Esophagus muscularis mucosa (tissue), 4 donors: Measurements from ENCODE around the gene ZNF319. TPM values are rescaled to one million over a fixed set of nuclear protein-coding genes. Genes with fewer than 3 reads are reported as not detected.

Experiments used
- DNase-seq: peaks from one replicate; pipeline ENCODE4 v3.0.0-alpha.2; 2017; ENCODE audit errors: extremely low spot score
- H3K27ac ChIP-seq, 4 donors: fragments of 200-600 bp; sonication (generic); replicated peaks in 1 of 4; 1 replicate in 3 of 4; 2 replicates in 1 of 4; pipeline ENCODE4 v1.5.1; 2016 to 2019; ENCODE audit warnings: mild to moderate bottlenecking in 1 of 4
- H3K27me3 ChIP-seq, 4 donors: fragments of 200-600 bp; sonication (generic); one replicate each; pipeline versions ENCODE4 v1.5.1 to v1.6.0; 2016 to 2019
- H3K36me3 ChIP-seq, 4 donors: fragments of 200-600 bp; sonication (generic); one replicate each; pipeline ENCODE4 v1.5.1; 2016 to 2019
- H3K4me1 ChIP-seq, 4 donors: fragments of 200-600 bp; sonication (generic); one replicate each; pipeline ENCODE4 v1.5.1; 2016 to 2019
- H3K4me3 ChIP-seq, 4 donors: fragments of 200-600 bp; sonication (generic); 1 replicate in 2 of 4; 2 replicates in 2 of 4; pipeline ENCODE4 v1.5.1; 2016 to 2019; ENCODE audit warnings: mild to moderate bottlenecking in 4 of 4, moderate library complexity in 1 of 4
- H3K9me3 ChIP-seq, 4 donors: fragments of 200-600 bp; sonication (generic); 1 replicate in 3 of 4; 2 replicates in 1 of 4; pipeline ENCODE4 v1.5.1; 2016 to 2019
- EP300 ChIP-seq: sonication (generic); formaldehyde crosslinking; IDR thresholded peaks from one replicate; pipeline ENCODE4 v1.6.1; 2017; ENCODE audit warnings: antibody characterized with exemption
- POLR2A ChIP-seq: fragments of 450-650 bp; IDR thresholded peaks from one replicate; pipeline ENCODE4 v1.6.1; 2017; ENCODE audit warnings: antibody characterized with exemption, moderate library complexity, mild to moderate bottlenecking, low read depth
- POLR2AphosphoS5 ChIP-seq, 2 donors: sonication (generic); formaldehyde crosslinking; IDR thresholded peaks; one replicate each; pipeline ENCODE4 v1.6.1; 2017; ENCODE audit warnings: antibody characterized with exemption in 2 of 2
- WGBS: methylation state at CpG from one replicate; pipeline ENCODE4 v1.1.5; 2018; 5-methylcytosine and 5-hydroxymethylcytosine counted together
- intact Hi-C: fragments of 100-400 bp; cut with DNase I; formaldehyde crosslinking; loops from one replicate; pipeline ENCODE4 v1.15.1; 2023
- total RNA-seq, 4 donors: library from RNA; depleted of rRNA; stranded (reverse); fragments of >200 nt; gene quantifications; one replicate each; pipeline versions ENCODE4 v1.1.0 to v1.2.1, GENCODE V29; 2016
- TF ChIP-seq, protein P1 (sequence below), 3 experiments: fragments of 200-600 bp in 2 of 3; fragments of 450-650 bp in 1 of 3; sonication (generic) in 2 of 3; IDR thresholded peaks; one replicate each; pipeline ENCODE4 v1.5.1; 2017 to 2019; ENCODE audit warnings: antibody characterized with exemption in 3 of 3, mild to moderate bottlenecking in 2 of 3, moderate library complexity in 1 of 3

Gene ZNF319
- total RNA-seq, 4 donors from 2014 or later: 7.1 to 20.9 (median 12.8) TPM

DNA sequence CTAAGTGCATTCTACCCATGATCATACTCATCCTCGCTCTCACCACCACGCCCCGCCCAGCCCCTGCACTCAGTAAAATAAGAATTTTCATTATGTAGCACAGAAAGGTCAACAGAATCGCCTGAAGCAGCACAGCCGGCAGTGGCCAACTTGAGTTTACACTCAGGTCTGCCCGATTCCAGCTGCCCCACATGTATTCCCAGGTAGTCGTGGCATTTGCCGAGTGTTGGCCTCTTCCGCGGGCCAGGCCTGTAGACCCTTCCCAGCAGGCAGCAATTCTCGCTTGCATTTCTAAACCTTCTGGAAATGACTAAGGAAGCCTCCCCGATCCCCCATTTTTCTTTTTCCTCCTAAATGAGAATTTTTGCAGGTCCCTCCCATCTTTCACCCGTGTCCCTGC is 30.2 kb downstream of the ZNF319 start:
- H3K27ac ChIP-seq: no peak overlapping the region
- no peak for TF ChIP-seq POLR2A
- no peak for TF ChIP-seq POLR2AphosphoS5 (IDR thresholded peaks at IDR 0.05)
- no peak for TF ChIP-seq EP300
- TF ChIP-seq, protein P1, sequence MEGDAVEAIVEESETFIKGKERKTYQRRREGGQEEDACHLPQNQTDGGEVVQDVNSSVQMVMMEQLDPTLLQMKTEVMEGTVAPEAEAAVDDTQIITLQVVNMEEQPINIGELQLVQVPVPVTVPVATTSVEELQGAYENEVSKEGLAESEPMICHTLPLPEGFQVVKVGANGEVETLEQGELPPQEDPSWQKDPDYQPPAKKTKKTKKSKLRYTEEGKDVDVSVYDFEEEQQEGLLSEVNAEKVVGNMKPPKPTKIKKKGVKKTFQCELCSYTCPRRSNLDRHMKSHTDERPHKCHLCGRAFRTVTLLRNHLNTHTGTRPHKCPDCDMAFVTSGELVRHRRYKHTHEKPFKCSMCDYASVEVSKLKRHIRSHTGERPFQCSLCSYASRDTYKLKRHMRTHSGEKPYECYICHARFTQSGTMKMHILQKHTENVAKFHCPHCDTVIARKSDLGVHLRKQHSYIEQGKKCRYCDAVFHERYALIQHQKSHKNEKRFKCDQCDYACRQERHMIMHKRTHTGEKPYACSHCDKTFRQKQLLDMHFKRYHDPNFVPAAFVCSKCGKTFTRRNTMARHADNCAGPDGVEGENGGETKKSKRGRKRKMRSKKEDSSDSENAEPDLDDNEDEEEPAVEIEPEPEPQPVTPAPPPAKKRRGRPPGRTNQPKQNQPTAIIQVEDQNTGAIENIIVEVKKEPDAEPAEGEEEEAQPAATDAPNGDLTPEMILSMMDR (IDR thresholded peaks at IDR 0.05): no peak
- WGBS: 76% methylated on average over 13 of the region's 13 CpGs
- no peaks in the 10 kb centered on the region for H3K4me1 ChIP-seq
- no peaks in the 10 kb centered on the region for H3K36me3 ChIP-seq
- no peak for DNase-seq
- intact Hi-C loops: no loop called here
- no peaks in the 10 kb centered on the region for H3K27me3 ChIP-seq
- no peak overlapping the region for H3K4me3 ChIP-seq
- no peaks in the 10 kb centered on the region for H3K9me3 ChIP-seq

DNA sequence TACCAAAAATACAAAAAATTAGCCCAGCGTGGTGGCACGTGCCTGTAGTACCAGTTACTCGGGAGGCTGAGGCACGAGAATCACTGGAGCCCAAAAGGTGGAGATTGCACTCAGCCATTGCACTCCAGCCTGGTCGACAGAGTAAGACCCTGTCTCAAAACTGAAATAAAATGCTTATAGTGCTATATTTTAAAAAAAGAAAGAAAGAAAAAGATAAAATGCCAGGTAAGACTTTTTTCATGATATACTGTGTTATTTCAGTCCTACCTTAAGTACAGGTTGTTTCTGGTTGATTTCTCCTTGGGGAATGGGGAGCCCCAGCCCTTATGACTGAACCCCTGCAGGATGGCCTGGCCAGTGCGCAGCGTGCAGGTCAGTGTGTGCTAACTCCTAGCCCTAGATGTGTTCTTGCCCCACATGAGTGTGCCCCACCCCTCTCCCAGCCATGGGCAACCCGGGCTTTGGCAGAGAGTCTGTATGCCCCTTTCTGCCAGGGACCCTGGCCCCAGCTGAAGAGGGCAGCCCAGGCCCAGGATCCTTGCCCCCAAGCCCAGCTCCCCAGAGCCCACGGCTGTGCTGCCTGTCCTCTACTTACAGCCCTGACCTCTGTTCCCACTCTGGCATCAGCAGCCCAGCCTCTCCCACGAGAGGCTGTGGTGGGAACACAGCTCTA is 30.9 kb downstream of the ZNF319 start:
- Histone ChIP-seq H3K27ac (no peak overlapping the region), H3K4me1 (no peaks in the 10 kb centered on the region), H3K27me3 (no peaks in the 10 kb centered on the region), H3K4me3 (no peak overlapping the region), H3K36me3 (no peaks in the 10 kb centered on the region), H3K9me3 (no peaks in the 10 kb centered on the region)
- TF ChIP-seq POLR2A: no peak
- no peak for TF ChIP-seq EP300
- TF ChIP-seq, protein P1 (IDR thresholded peaks at IDR 0.05): no peak
- TF ChIP-seq POLR2AphosphoS5 (IDR thresholded peaks at IDR 0.05): no peak
- intact Hi-C loops: no loop called here
- 85% methylated on average over 10 of the region's 10 CpGs for WGBS
- DNase-seq: no peak

DNA sequence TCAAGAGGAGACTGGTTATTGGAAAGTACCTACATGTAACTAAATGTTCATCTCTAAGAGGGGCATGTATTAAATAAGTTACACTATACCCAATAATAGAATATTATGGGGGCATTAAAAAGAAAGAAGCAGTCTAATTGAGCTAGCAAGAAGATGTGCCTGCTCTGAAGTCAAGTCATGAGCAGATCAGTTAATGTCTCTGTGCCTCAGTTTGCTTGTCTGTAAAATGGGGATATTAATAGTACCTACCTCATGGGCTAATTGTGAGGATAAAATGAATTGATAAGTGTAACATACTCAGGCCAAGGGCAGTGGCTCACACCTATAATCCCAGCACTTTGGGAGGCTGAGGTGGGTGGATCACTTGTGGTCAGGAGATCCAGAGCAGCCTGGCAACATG is 32.6 kb downstream of the ZNF319 start:
- H3K9me3 ChIP-seq: no peaks in the 10 kb centered on the region
- intact Hi-C loops: no loop called here
- no peak for TF ChIP-seq EP300
- TF ChIP-seq, protein P1 (IDR thresholded peaks at IDR 0.05): no peak
- TF ChIP-seq POLR2A: no peak

DNA sequence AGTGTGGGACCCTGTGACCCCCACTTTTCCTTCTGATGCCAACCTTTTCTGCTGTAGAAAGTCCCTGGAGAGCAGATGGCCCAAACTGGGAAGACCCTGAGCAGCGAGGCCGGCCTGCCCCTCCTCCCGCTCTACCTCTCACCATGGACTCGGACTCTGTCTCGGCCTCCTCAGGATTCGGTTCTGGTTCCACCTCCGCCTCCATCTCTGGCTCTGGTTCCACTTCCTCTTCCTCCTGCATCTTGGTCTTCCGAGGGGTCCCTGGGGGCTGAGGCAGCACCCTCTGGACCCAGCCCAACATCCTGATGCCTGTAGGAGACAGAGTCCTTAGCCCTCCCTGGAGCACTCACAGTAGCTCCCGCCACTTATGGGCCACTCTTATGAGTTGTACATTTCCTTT is 33.5 kb downstream of the ZNF319 start:
- no peaks in the 10 kb centered on the region for H3K27me3 ChIP-seq
- intact Hi-C loops: no loop called here
- no peak overlapping the region for H3K4me3 ChIP-seq
- WGBS: 86% methylated on average over 9 of the region's 9 CpGs
- no peak for DNase-seq
- no peaks in the 10 kb centered on the region for H3K36me3 ChIP-seq
- H3K27ac ChIP-seq: no peak overlapping the region
- TF ChIP-seq EP300 (no peak), POLR2AphosphoS5 (IDR thresholded peaks at IDR 0.05) (no peak)
- TF ChIP-seq, protein P1 (IDR thresholded peaks at IDR 0.05): no peak
- H3K9me3 ChIP-seq: no peaks in the 10 kb centered on the region
- no peaks in the 10 kb centered on the region for H3K4me1 ChIP-seq

More for the DNA sequence above, 32.6 kb downstream of the ZNF319 start:
- H3K4me1 ChIP-seq: no peaks in the 10 kb centered on the region
- no peak for DNase-seq
- no peaks in the 10 kb centered on the region for H3K27me3 ChIP-seq
- no peak overlapping the region for H3K27ac ChIP-seq
- H3K4me3 ChIP-seq: no peak overlapping the region
- no peaks in the 10 kb centered on the region for H3K36me3 ChIP-seq

DNA sequence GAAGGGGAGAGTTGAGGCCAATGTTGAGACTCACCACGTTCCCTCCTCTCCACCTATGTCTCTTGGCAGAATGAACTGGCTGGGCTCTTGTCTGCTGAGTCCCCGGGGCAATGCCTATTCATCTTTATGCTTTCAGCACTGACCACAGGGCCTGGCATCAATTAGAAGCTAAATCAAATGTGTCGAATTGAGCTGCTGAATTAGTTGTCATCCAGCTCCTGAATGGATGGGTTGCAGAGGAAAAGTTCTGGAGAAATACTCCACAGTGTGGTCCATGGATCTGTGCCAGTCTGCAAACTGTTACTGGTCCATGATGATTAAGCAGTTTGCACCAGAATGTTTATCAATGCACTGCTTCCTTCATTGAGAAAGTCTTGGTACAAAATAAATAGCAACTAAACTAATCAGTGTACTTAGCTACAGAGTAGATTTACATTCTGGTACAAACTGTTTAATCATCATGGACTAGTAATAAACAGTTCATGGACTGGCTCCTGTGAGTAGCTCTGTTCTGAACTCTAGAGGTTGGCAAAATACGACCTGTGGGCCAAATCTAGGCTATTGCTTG is 34.2 kb downstream of the ZNF319 start:
- no peak overlapping the region for H3K27ac ChIP-seq
- no peaks in the 10 kb centered on the region for H3K9me3 ChIP-seq
- H3K4me1 ChIP-seq: no peaks in the 10 kb centered on the region
- H3K36me3 ChIP-seq: no peaks in the 10 kb centered on the region
- intact Hi-C loops: no loop called here
- no peaks in the 10 kb centered on the region for H3K27me3 ChIP-seq
- TF ChIP-seq, protein P1 (IDR thresholded peaks at IDR 0.05): no peak
- TF ChIP-seq EP300: no peak
- no peak overlapping the region for H3K4me3 ChIP-seq
- WGBS: 42% methylated on average over 4 of the region's 4 CpGs
- DNase-seq: no peak
